Esophagus muscularis mucosa (tissue), 4 donors: ENCODE measurements around the gene GNA14. TPM values are rescaled to one million over a fixed set of nuclear protein-coding genes. Genes with fewer than 3 reads are reported as not detected.

Source experiments
- DNase-seq: peaks from one replicate; pipeline ENCODE4 v3.0.0-alpha.2; 2017; ENCODE audit errors: extremely low spot score
- H3K27ac ChIP-seq, 4 donors: fragments of 200-600 bp; sonication (generic); replicated peaks in 1 of 4; 1 replicate in 3 of 4; 2 replicates in 1 of 4; pipeline ENCODE4 v1.5.1; 2016 to 2019; ENCODE audit warnings: mild to moderate bottlenecking in 1 of 4
- H3K27me3 ChIP-seq, 4 donors: fragments of 200-600 bp; sonication (generic); one replicate each; pipeline versions ENCODE4 v1.5.1 to v1.6.0; 2016 to 2019
- H3K36me3 ChIP-seq, 4 donors: fragments of 200-600 bp; sonication (generic); one replicate each; pipeline ENCODE4 v1.5.1; 2016 to 2019
- H3K4me1 ChIP-seq, 4 donors: fragments of 200-600 bp; sonication (generic); one replicate each; pipeline ENCODE4 v1.5.1; 2016 to 2019
- H3K4me3 ChIP-seq, 4 donors: fragments of 200-600 bp; sonication (generic); 1 replicate in 2 of 4; 2 replicates in 2 of 4; pipeline ENCODE4 v1.5.1; 2016 to 2019; ENCODE audit warnings: mild to moderate bottlenecking in 4 of 4, moderate library complexity in 1 of 4
- H3K9me3 ChIP-seq, 4 donors: fragments of 200-600 bp; sonication (generic); 1 replicate in 3 of 4; 2 replicates in 1 of 4; pipeline ENCODE4 v1.5.1; 2016 to 2019
- CTCF ChIP-seq, 3 experiments: fragments of 200-600 bp in 2 of 3; fragments of 450-650 bp in 1 of 3; sonication (generic) in 2 of 3; IDR thresholded peaks; one replicate each; pipeline ENCODE4 v1.5.1; 2017 to 2019; ENCODE audit warnings: antibody characterized with exemption in 3 of 3, mild to moderate bottlenecking in 2 of 3, moderate library complexity in 1 of 3
- EP300 ChIP-seq: sonication (generic); formaldehyde crosslinking; IDR thresholded peaks from one replicate; pipeline ENCODE4 v1.6.1; 2017; ENCODE audit warnings: antibody characterized with exemption
- POLR2A ChIP-seq: fragments of 450-650 bp; IDR thresholded peaks from one replicate; pipeline ENCODE4 v1.6.1; 2017; ENCODE audit warnings: antibody characterized with exemption, moderate library complexity, mild to moderate bottlenecking, low read depth
- POLR2AphosphoS5 ChIP-seq, 2 donors: sonication (generic); formaldehyde crosslinking; IDR thresholded peaks; one replicate each; pipeline ENCODE4 v1.6.1; 2017; ENCODE audit warnings: antibody characterized with exemption in 2 of 2
- WGBS: methylation state at CpG from one replicate; pipeline ENCODE4 v1.1.5; 2018; 5-methylcytosine and 5-hydroxymethylcytosine counted together
- intact Hi-C: fragments of 100-400 bp; cut with DNase I; formaldehyde crosslinking; loops from one replicate; pipeline ENCODE4 v1.15.1; 2023
- total RNA-seq, 4 donors: library from RNA; depleted of rRNA; stranded (reverse); fragments of >200 nt; gene quantifications; one replicate each; pipeline versions ENCODE4 v1.1.0 to v1.2.1, GENCODE V29; 2016

GNA14 gene
- total RNA-seq, 4 donors from 2014 or later, result 4.7 to 9.4 (median 7.4) TPM

- TF ChIP-seq POLR2A, result no peak
- TF ChIP-seq CTCF (IDR thresholded peaks at IDR 0.05), result no peak
- no peak for TF ChIP-seq POLR2AphosphoS5 (IDR thresholded peaks at IDR 0.05)
- Histone ChIP-seq H3K4me1 (no peaks in the 10 kb centered on the region), H3K9me3 (peaks cover 0 to 9% (median 0%) of the 10 kb centered on the region in 4 donors), H3K36me3 (no peaks in the 10 kb centered on the region), H3K27ac (no peak overlapping the region), H3K27me3 (no peaks in the 10 kb centered on the region), H3K4me3 (no peak overlapping the region)
- DNase-seq, result no peak
- 68% methylated on average over 5 of the region's 5 CpGs for WGBS
- intact Hi-C loops, result no loop called here
Observed at GRCh38 chr9:77469515-77470231, 178.4 kb downstream of the GNA14 start.

- Histone ChIP-seq H3K4me1 (peaks cover 0 to 12% (median under 1%) of the 10 kb centered on the region in 4 donors), H3K36me3 (no peaks in the 10 kb centered on the region), H3K4me3 (no peak overlapping the region), H3K27me3 (no peaks in the 10 kb centered on the region), H3K27ac (no peak overlapping the region), H3K9me3 (no peaks in the 10 kb centered on the region)
- DNase-seq, result no peak
- intact Hi-C loops, result no loop called here
- WGBS, result 77% methylated on average over 3 of the region's 3 CpGs
- TF ChIP-seq CTCF (IDR thresholded peaks at IDR 0.05), result no peak
- TF ChIP-seq POLR2A, result no peak
Observed at GRCh38 chr9:77464661-77465060, 183.5 kb downstream of the GNA14 start.

- no peak overlapping the region for H3K27ac ChIP-seq
- intact Hi-C loops, result no loop called here
- 80% methylated on average over 3 of the region's 3 CpGs for WGBS
Observed at GRCh38 chr9:77463151-77463550, 185.0 kb downstream of the GNA14 start.

GRCh38 chr9:77462066-77462465 is 186.1 kb downstream of the GNA14 start:
- H3K36me3 ChIP-seq, result no peaks in the 10 kb centered on the region
- WGBS, result 89% methylated on average over 10 of the region's 10 CpGs
- no peak overlapping the region for H3K27ac ChIP-seq
- no peak for DNase-seq
- H3K9me3 ChIP-seq, result no peaks in the 10 kb centered on the region
- intact Hi-C loops, result no loop called here
- H3K27me3 ChIP-seq, result no peaks in the 10 kb centered on the region
- no peak overlapping the region for H3K4me3 ChIP-seq
- TF ChIP-seq EP300 (no peak), CTCF (IDR thresholded peaks at IDR 0.05) (no peak), POLR2A (no peak), POLR2AphosphoS5 (IDR thresholded peaks at IDR 0.05) (no peak)
- peaks cover 0 to 21% (median 12%) of the 10 kb centered on the region in 4 donors for H3K4me1 ChIP-seq

More at GRCh38 chr9:77463151-77463550, 185.0 kb downstream of the GNA14 start:
- H3K4me1 ChIP-seq, result peaks cover 0 to 12% (median 5%) of the 10 kb centered on the region in 4 donors
- TF ChIP-seq POLR2A, result no peak
- TF ChIP-seq EP300, result no peak
- TF ChIP-seq CTCF (IDR thresholded peaks at IDR 0.05), result no peak
- no peak for TF ChIP-seq POLR2AphosphoS5 (IDR thresholded peaks at IDR 0.05)
- no peaks in the 10 kb centered on the region for H3K27me3 ChIP-seq
- H3K9me3 ChIP-seq, result no peaks in the 10 kb centered on the region
- no peaks in the 10 kb centered on the region for H3K36me3 ChIP-seq
- DNase-seq, result no peak
- no peak overlapping the region for H3K4me3 ChIP-seq

GRCh38 chr9:77460938-77461337 is 187.2 kb downstream of the GNA14 start:
- no peaks in the 10 kb centered on the region for H3K27me3 ChIP-seq
- intact Hi-C loops, result no loop called here

More at GRCh38 chr9:77460938-77461337, 187.2 kb downstream of the GNA14 start:
- Histone ChIP-seq H3K36me3 (no peaks in the 10 kb centered on the region), H3K27ac (no peak overlapping the region), H3K4me3 (no peak overlapping the region), H3K4me1 (peaks cover 0 to 21% (median 14%) of the 10 kb centered on the region in 4 donors), H3K9me3 (no peaks in the 10 kb centered on the region)
- no peak for DNase-seq
- TF ChIP-seq CTCF (IDR thresholded peaks at IDR 0.05) (no peak), POLR2A (no peak), EP300 (no peak), POLR2AphosphoS5 (IDR thresholded peaks at IDR 0.05) (no peak)
- WGBS, result 87% methylated on average over 8 of the region's 8 CpGs
